OCI-M1 (cell line): Measurements from ENCODE around the gene SORL1-AS1.

ENCODE experiments used
- DNase-seq: peaks from one replicate; lab custom pipeline; 2025; lab: John Stamatoyannopoulos, UW

The SORL1-AS1 gene

DNA sequence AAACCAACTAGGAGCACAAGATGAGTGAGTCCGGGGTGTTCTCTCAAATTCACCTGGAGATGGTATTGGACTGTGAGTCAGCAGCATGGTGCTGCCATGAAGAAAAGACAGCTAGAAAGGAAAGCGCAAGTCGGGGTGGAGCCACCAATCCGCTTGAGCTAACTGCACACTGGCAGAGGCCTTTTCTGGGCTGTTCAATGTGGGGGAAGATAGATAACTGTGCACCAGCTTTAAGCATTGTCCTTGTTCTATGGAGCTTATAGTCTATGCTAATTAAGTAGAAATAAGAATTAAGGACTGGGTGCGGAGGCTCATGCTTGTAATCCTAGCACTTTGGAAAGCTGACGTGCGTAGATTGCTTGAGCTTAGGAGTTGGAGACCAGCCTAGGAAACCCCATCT is 21.9 kb upstream of the SORL1-AS1 start:
- DNase-seq = no peak

DNA sequence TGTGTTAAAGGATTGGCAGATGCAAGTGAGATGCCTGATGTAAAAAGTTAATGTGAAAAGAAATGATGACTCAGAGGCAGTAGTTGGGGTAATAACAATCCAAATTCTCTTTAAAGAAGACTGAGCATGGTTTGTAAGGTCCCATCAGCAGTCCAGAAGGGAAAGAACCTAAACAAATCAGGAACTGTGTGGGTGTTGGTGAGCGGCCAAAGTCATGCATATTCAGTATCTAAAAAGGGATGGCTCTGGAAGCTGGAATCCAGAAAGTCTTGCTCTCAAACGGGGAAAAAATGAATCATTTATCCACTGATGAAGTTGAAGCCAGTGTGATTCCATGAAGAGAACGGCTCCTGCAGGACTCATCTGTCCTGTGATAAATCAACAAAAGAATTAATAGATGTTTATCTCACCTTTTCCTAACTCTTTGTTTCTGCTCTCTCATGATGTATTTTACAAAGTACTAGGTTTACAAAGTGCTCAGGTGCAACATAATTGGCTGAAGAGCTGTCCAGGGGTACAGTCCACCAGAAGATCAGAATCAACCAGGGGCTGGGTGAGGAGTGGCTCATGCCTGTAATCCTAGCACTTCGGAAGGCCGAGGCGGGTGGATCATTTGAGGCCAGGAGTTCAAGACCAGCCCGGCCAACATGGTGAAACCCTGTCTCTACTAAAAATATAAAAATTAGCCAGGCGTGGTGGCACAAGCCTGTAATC is 20.5 kb upstream of the SORL1-AS1 start:
- DNase-seq = no peak

DNA sequence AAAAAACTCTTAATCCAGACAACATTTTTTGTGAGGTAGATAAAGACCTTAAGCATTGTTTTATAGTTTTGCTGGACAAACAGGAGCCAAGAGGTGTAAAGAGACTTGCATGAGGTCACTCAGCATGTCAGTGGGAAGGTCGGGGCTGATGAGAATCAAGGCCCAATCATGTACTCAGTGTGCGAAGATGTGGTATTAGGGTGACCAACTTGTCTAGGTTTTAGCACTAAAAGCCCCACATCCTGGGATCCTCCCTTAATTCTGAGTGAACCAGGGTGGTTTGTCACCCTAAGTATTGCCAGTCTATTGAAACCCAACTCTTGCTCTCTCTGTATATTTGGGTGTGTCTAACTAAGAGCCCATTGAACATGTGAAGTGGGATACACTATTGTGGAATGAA is 19.5 kb upstream of the SORL1-AS1 start:
- no peak for DNase-seq

DNA sequence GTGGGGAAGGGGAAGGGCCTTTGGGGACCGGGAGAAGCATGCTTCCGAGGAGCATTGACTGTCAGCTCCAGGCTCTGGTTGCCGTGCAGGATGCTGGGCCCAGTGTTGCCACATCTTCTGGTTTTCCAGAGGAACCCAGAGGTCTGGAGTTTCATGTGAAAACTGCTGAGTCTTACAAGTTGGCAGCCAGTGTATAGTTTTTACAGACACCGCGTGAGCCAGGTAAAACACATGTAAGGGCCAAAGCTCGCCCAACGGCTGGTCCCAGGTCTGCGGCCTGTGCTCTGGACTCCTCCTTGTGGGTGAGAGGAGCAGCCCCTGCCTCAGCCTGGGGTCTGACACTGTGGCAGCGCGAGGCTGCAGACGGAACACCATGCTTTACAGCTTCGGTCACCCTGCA is 18.4 kb upstream of the SORL1-AS1 start:
- no peak for DNase-seq

DNA sequence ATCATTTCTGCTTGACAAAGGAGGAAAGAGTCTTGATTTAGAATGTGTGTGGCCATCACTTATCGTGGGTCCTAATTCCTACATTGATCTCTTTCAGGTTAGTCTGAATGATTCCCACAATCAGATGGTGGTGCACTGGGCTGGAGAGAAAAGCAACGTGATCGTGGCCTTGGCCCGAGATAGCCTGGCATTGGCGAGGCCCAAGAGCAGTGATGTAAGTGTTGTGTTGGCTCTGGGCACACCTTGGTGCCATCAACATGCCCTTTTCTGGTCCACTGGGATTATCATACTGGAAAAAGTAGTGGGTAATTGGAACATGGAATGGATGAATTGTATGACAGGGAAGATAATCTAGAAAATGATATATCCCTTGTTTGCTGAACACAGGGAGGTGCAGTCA is 17.1 kb upstream of the SORL1-AS1 start:
- no peak for DNase-seq

DNA sequence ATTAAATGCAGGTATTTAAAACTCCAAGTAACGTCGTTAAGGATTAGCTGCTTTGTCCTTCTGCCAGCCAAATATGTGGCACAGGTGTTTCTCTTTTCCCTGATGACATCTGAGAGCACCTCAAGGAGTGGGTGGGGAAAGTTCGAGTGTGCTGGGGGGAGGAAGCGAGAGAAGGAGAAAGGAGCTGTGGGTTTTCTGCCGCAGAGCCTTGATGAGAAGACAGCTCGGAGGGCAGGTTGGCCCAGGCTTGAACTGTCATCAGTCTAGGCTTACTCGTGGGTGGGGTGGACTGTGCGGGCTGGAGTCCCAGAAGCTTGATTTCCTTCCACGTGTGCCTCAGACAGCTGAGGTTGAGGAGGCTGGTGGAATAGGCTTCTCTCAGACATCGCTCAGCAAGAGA is 15.2 kb upstream of the SORL1-AS1 start:
- DNase-seq = no peak

DNA sequence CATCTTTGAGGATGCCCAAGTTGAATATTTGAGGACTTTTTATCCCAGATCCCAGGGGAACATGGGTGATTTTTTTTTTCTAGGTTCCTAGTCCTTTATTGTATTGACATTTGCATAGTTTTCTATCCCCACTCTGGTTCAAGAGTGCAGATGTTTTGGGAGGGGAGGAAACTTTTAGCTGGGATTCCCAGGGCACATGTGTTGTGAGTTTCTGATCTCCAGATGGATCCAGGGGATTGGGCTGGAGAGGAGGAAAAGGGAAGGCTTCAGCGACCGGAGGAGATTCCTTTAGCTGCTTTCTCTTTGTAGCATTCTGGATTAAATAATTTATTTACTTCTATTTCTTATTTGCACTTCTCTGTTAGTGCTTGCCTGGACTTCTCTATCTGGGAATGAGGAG is 14.7 kb upstream of the SORL1-AS1 start:
- no peak for DNase-seq

DNA sequence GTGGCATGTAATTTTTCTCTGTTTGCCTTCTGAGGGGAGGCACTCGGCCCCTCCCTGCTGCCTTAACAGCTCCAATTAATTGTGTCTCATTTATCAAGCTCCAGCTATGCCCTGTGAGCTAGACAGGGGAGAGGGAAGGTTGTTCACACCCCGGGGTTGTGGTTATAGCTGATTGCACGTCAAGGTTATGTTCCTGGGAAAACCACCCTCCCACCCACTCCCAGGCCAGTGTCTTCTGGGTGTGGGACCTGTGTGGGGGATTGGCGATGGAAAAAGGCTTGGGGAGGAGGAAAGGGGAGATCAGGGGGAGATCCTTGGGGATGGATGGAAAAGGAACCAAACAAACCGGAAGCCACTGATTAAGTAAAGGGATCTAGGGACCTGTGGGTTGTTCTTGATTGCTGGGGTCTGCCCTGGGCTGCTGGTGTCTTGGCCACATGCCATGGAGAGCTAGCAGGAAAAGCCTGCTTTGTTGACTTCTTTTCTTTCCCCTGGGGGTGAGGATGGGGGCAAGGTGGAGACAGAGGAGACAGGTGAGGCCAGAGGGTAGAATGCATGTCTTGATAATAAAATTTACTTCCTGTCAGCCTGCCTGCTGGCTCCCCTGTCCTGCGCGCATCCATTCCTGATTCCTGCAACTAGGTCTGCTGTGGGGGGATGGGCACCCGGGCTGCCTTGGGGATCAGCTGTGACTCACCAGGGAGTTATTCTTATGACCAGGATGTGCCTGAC is 13.5 kb upstream of the SORL1-AS1 start:
- DNase-seq = no peak

DNA sequence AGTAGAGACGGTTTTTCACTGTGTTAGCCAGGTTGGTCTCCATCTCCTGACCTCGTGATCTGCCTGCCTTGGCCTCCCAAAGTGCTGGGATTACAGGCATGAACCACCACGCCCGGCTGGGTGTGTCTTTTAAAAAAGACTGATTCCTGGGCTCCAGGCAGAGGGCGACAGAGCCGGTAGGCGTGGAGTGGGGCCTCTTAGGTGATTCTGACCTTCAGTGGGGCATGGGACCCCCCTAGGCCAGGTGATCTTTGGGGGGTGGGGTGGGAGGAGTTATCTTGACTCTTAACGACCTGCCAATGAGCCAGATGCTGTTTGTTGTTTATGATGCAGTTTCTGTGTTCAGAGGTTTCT is 12.9 kb upstream of the SORL1-AS1 start:
- no peak for DNase-seq

DNA sequence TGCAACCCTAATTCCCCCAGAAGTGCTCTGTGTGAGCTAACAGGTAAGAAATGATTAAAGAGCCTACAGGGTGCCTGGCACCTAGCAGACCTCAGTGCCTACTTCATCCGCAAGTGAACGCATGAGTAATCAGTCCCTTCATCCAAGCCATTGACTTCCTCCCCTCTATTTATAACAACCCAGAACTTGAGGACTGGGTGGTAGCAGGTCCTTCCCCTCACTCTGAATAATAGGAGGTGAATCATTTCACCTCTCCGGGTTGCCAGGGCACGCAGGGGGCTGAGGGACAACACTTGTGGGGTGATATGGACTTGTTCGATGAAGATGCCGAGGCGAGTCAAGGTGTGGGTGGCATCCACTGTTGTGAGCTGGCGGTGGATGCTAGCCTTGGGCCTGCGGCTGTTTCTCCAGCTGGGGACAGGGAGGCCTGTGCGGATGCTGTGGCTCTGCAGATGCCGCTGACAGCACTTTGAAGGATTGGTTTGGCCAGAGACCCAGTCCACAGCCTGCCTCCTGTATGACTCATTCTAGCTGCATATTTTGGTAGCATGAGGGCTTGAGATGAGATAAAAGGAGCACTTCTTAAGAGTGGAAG is 11.7 kb upstream of the SORL1-AS1 start:
- DNase-seq = no peak

DNA sequence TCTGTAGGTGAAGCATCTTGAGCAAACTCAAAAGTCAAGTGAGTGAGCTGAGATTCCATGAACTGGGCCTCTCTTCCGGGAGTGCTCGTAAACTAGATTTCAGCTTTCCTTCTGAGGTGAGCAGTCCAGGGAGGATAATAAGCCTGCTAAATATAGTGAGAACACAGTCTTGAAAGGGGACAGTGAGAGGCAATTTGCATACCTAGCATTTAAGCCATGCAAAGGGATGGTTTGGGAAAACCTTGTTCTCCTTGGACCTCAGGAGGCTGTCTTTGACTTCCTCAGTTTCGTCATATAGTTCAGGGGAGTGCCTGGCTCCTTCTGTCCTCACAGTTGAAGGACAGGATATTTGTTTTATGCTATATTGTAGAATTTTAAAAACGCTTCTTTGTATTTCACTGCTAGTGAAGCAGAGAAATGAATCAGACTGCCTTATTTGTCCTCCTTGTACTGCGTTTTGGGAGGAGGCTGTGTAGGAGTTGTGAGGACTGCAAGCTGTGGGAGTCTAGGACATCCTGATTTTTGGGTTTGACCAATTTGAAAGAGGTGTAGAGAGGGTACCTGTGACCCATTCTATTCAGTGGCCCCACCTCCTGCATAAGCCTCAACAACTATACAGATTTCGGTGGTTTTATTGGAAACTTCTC is 11.0 kb upstream of the SORL1-AS1 start:
- no peak for DNase-seq

DNA sequence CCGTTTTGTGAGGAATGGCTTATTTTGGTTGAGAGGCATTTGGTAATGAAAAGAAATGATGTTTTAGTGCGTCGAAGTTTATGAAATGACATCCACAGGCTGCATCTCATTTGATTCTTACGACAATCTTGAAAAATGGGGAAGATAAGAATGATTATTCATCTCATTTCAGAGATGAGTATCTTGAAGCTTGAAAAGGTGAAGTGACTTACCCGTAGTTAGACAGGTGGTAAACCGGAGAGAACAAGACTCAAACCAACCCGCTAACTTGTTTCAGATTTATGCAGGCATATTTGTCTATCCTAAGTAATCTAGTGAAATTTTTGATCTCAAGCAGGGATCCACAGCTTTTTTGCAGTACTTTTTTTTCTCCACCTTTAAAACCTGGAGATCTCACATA is 9.1 kb upstream of the SORL1-AS1 start:
- no peak for DNase-seq

DNA sequence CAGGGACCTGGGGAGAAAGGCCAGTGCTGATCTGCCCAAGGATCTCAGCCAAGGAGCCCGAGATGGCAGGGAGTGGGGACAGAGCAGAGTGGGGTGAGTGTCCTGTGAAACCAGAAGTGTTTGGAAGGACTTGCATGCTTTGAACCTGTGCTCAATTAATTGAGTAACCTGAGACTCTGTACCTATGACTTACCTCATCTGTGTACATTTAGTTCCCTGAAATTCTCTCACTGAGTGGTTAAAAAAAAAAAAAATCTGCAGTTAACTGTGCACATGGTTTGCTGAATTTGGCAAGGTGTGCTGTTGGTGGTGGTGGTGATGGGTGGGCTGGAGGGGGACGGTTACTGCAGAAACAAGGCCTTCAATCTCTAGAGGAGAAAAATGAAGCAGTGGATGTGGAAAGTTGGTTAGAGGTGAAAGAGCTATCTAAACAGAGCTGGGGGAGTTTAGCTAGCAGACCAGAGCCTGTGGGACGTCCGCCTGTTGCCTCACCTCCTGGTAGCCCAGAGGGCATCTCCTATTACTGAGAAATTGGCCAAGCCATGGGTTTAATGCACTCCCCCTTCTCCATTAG is 8.3 kb upstream of the SORL1-AS1 start:
- no peak for DNase-seq

DNA sequence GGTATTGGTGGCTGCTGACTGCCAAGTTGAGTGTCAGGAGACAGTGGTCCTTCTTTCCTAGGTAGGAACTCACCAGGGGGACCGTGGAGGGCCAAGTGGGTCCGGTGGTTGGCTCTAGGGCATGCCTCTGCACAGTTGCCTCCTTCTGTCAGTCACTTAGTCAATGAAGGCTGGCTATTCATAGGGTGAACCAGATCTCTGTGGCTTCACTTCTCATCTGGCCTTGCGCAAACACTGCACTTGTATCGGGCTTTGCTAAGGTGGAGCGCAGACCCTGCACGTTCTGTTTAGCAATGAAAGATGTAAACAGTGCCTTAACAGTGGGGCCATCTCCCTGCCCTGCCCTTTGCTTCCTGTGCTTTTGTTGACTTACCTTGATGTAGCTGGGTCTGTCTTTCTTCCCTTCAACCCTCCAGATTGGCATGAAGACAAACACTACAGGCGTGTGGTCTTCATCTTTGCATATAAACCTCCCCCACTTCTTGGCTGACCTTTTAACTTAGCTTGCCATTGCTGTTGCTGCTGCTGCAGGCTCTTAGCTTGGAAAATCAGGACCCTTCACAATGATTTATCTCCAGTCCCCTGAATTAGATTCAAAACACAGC is 6.7 kb upstream of the SORL1-AS1 start:
- DNase-seq = no peak

DNA sequence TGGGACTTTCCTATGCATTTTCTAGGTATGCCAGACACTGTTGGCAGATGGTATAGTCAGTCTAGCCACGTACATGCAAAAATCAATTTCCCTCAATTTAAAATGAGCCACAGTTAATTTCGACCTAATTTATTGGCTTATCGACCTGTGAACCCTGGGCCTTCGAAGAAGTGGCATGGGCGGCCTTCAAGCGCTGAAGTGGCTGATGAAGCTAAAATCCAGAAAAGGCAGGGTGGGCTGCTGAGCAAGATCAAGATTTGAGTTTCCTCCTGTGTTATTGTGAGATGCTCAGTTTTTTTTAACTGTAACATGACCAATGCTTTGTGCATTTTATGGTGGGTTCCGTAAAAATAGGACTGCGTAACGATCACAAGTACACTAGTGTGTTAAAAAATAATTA is 5.8 kb upstream of the SORL1-AS1 start:
- DNase-seq = no peak

DNA sequence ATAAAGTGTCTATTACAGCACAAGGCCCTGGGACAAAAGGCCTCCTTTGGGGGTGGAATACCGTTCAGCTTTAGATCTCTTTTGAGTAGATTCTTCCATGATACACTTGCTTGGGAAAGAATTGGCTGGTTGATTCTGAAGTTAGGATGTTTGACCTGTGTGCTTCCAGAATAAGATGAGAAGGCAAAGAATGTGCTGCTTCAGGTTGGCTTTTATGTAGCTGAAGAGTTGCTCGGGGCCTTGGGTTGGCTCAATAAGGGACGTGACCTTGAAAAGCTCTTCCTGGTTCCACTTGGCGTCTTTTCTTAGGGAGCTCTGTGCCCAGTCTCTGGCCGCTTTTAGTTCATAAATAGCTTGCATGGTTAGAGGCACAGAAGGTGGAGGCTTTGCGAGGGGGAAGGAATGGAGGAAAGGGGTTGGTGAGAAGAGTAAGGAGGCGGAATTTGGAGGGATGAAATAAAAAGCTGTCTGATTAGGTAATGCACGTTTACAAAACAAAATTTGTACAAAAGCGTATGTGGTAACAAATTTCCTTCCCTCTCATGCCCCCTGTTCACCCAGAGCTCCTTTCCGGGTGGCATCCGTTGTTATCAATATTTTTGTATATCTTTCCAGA is 4.2 kb upstream of the SORL1-AS1 start:
- DNase-seq = no peak

DNA sequence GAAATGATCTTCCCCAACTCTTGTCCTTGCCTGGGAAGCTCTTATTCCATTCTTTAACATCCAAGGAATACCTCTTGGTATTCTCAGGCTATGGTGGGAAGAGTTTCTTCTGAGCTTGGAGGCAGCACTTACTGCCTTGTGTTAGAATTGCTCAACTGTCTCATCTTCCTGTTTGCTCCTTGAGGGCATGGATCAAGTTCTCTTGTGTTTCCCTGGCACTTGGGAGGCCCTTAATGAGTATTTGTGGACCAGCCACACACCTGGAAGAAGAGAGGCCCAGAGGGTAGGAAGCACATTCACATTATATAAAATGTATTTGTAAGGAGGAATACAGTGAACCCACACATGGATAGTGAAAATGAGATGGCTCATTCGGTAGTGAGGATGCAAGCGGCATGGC is 3.4 kb upstream of the SORL1-AS1 start:
- DNase-seq = no peak

DNA sequence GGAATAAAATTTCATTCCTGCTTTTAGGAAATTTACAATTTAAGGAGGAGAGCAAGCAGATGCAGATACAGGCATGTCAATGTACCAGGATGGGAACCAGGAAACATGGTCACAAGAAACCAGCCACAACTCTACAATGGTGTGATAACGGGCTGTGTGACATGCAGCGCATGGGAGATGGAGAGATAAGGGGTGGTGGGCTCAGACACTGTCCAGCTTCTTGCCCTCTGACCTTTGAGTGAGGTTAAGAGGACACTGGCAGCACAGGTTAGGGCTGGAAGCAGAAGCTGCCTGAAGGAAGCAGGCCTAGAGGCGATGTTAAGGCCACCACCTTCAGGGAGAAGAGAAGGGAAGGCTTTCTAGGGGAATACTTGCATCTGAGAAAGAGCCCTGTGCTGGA is 2.3 kb upstream of the SORL1-AS1 start:
- no peak for DNase-seq

DNA sequence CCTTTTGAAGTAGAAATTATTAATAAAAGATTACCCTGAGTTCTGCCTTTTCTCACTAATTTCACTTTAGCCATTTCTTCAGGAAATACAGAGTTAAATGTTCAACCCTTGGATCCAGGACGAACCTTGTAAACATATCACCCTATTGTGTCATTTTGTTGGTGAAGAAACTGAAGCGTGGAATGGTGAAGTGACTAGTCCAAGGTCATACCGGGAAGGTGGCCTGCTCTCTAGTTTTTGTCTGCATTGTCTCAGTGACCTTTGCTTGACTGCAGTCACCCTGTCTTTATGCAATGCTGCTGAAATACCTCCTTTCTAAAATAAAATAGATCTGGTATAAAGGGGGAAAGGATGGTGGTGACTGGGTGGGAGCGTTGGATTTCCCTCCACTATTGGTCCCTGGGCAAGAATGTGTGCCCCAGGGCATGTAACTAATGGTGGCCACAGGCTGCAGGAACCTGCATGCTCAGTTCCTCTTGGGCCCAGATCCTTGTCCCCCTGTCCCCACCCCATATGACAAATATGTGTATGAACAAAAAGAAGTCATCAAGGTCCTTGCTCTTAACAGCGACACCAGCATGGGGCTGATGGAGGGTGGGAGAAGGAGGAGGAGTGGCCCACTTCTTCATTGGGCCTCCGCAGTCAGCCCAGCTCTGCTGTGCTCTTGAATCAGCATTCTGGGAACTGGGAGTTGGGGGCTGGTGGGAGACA is 977 bp upstream of the SORL1-AS1 start:
- no peak for DNase-seq

DNA sequence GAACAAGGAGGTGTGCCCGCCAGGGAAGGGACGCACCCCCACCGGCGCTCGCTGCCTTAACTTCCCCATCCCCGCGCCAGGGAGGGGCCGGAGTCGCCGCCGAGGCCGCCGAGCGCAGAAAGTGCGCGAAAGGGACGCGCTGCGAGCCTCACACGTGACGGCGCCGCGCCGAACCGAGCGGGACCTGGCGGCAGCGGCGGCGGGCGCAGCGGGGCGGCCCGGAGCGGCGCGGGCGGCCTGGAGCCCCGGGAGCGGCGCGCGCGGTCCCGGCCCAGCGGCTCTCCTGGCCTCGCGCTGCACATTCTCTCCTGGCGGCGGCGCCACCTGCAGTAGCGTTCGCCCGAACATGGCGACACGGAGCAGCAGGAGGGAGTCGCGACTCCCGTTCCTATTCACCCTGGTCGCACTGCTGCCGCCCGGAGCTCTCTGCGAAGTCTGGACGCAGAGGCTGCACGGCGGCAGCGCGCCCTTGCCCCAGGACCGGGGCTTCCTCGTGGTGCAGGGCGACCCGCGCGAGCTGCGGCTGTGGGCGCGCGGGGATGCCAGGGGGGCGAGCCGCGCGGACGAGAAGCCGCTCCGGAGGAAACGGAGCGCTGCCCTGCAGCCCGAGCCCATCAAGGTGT is 670 bp downstream of the SORL1-AS1 start, which contains the start of gene SORL1:
Gene SORL1, plus strand, starts transcription at position 329 of the 623 bp plus-strand sequence. Its CDS starts 18 bp downstream, at position 347.
- no peak for DNase-seq
